Activated B cell treated with CpG ODN at 0.5 μM for 24 hours (primary cell): ENCODE data around the gene MPZL1. TPM values are rescaled to one million over a fixed set of nuclear protein-coding genes. Genes with fewer than 3 reads are reported as not detected.

Experiments used
- ATAC-seq: fragments of 200-7000 bp; cut with Tn5 transposase; one replicate; pipeline ENCODE4 v1.10.0; 2021; ENCODE audit warnings: low read depth, mild to moderate bottlenecking, moderate library complexity
- CTCF ChIA-PET: fragments of 350-600 bp; sonication (Branson Sonifier 250); formaldehyde crosslinking; loops from one replicate; lab custom pipeline; 2021; ENCODE audit warnings: antibody characterized with exemption; lab: Charles Lee
- POLR2A ChIA-PET: fragments of 350-600 bp; sonication (Branson Sonifier 250); formaldehyde crosslinking; loops from one replicate; lab custom pipeline; 2021; ENCODE audit warnings: antibody characterized with exemption; lab: Charles Lee
- DNase-seq: peaks from one replicate; pipeline ENCODE4 v3.0.0; 2022
- H3K27ac Mint-ChIP-seq: one replicate; pipeline ENCODE4 v1.8.0; 2020; ENCODE audit warnings: mixed read lengths
- H3K27me3 Mint-ChIP-seq: one replicate; pipeline ENCODE4 v1.8.0; 2021; ENCODE audit warnings: mixed read lengths
- H3K36me3 Mint-ChIP-seq: one replicate; pipeline ENCODE4 v1.8.0; 2021; ENCODE audit warnings: low read depth, mixed read lengths
- H3K4me1 Mint-ChIP-seq: one replicate; pipeline ENCODE4 v1.8.0; 2021; ENCODE audit warnings: mixed read lengths
- H3K4me3 Mint-ChIP-seq: one replicate; pipeline ENCODE4 v1.8.0; 2020; ENCODE audit warnings: mild to moderate bottlenecking, mixed read lengths
- H3K9me3 Mint-ChIP-seq: one replicate; pipeline ENCODE4 v1.8.0; 2020; ENCODE audit warnings: mixed read lengths
- intact Hi-C: fragments of 100-400 bp; cut with micrococcal nuclease; formaldehyde crosslinking; loops from one replicate; pipeline ENCODE4 v1.15.1; 2024
- total RNA-seq: library from RNA; stranded (reverse); gene quantifications from 2 replicates; pipeline ENCODE4 v1.2.3, GENCODE V29; 2022
- TF ChIP-seq, protein P1 (sequence below): fragments of 200-600 bp; IDR thresholded peaks from one replicate; pipeline ENCODE4 v1.8.0; 2022; ENCODE audit warnings: antibody characterized with exemption, mild to moderate bottlenecking

Gene MPZL1
- total RNA-seq, 1 donor from 2014 or later, result 27.2 TPM

DNA sequence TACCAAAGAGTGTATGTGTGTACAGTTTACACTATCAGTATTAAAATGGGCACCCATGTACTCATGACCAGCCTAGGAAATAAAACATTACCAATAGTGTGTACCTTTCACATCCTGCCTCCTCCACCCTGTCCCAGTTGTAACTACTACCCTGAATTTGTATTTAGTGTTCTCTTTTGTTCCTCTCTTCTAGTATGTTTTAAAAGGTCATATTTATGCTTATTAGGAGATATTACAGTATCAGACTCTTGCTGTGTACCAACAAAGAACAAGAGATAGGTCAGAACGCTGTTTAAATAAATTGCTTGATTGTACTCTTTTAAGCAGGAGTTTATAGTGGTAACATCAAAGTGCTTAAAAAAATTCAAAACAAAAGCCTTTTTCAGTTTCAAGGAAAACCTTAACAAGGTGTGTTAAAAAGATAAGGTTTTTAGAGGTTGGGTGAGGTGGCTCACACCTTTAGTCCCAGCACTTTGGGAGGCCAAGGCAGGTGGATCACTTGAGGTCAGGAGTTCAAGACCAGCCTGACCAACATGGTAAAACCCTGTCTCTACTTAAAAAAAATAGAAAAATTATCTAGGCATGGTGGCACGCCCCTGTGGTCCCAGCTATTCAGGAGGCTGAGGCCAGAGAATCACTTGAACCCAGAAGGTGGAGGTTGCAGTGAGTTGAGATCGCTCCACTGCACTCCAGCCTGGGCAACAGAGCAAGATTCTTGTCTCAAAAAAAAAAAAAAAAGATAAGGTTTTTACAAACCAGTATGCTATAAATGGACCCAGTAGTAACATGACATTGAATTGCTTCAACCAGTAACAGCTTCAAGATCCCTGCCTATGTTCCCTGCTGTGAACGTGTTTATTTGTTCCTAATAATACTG is 35.9 kb downstream of the MPZL1 start:
- H3K36me3 Mint-ChIP-seq, result no peaks in the 10 kb centered on the region
- H3K27me3 Mint-ChIP-seq, result no peaks in the 10 kb centered on the region
- peaks cover 60% of the 10 kb centered on the region for H3K4me1 Mint-ChIP-seq
- TF ChIP-seq, protein P1, sequence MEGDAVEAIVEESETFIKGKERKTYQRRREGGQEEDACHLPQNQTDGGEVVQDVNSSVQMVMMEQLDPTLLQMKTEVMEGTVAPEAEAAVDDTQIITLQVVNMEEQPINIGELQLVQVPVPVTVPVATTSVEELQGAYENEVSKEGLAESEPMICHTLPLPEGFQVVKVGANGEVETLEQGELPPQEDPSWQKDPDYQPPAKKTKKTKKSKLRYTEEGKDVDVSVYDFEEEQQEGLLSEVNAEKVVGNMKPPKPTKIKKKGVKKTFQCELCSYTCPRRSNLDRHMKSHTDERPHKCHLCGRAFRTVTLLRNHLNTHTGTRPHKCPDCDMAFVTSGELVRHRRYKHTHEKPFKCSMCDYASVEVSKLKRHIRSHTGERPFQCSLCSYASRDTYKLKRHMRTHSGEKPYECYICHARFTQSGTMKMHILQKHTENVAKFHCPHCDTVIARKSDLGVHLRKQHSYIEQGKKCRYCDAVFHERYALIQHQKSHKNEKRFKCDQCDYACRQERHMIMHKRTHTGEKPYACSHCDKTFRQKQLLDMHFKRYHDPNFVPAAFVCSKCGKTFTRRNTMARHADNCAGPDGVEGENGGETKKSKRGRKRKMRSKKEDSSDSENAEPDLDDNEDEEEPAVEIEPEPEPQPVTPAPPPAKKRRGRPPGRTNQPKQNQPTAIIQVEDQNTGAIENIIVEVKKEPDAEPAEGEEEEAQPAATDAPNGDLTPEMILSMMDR, result no peak
- CTCF ChIA-PET, result no interaction called here
- DNase-seq (no peak), ATAC-seq (no peak)
- H3K9me3 Mint-ChIP-seq, result no peaks in the 10 kb centered on the region
- POLR2A ChIA-PET, result no interaction called here
- H3K4me3 Mint-ChIP-seq, result no peak overlapping the region
- H3K27ac Mint-ChIP-seq, result no peak overlapping the region
- intact Hi-C loops, result loop anchor here (2.0 kb wide), 1 partner anchor 15 kb away; no protein-coding TSS in a partner anchor

- Mint-ChIP-seq H3K27ac (no peak overlapping the region), H3K4me3 (no peak overlapping the region)
Measured at GRCh38 chr1:167761400-167761799, 39.6 kb downstream of the MPZL1 start.

GRCh38 chr1:167762061-167762746 is 40.4 kb downstream of the MPZL1 start:
- intact Hi-C loops, result no loop called here
- no peaks in the 10 kb centered on the region for H3K9me3 Mint-ChIP-seq
- no peaks in the 10 kb centered on the region for H3K27me3 Mint-ChIP-seq
- ATAC-seq, result no peak
- TF ChIP-seq, protein P1, result no peak
- no peak overlapping the region for H3K27ac Mint-ChIP-seq
- POLR2A ChIA-PET, result interaction anchor here (2.0 kb wide), 1 partner anchor 9 kb away, joined by 8 read pairs; no protein-coding TSS in a partner anchor
- H3K4me1 Mint-ChIP-seq, result peaks cover 23% of the 10 kb centered on the region
- peaks cover 12% of the 10 kb centered on the region for H3K36me3 Mint-ChIP-seq
- DNase-seq, result no peak
- CTCF ChIA-PET, result no interaction called here
- no peak overlapping the region for H3K4me3 Mint-ChIP-seq

More at GRCh38 chr1:167761400-167761799, 39.6 kb downstream of the MPZL1 start:
- no peaks in the 10 kb centered on the region for H3K27me3 Mint-ChIP-seq
- peaks cover 5% of the 10 kb centered on the region for H3K36me3 Mint-ChIP-seq
- CTCF ChIA-PET, result no interaction called here
- DNase-seq (no peak), ATAC-seq (no peak)
- intact Hi-C loops, result no loop called here
- POLR2A ChIA-PET, result interaction anchor here (2.0 kb wide), 1 partner anchor 8 kb away, joined by 8 read pairs; no protein-coding TSS in a partner anchor
- peaks cover 31% of the 10 kb centered on the region for H3K4me1 Mint-ChIP-seq
- TF ChIP-seq, protein P1, result no peak
- no peaks in the 10 kb centered on the region for H3K9me3 Mint-ChIP-seq

GRCh38 chr1:167763525-167764220 is 41.9 kb downstream of the MPZL1 start:
- TF ChIP-seq, protein P1, result no peak
- no peak overlapping the region for H3K4me3 Mint-ChIP-seq
- POLR2A ChIA-PET, result no interaction called here
- DNase-seq (no peak), ATAC-seq (no peak)
- no peaks in the 10 kb centered on the region for H3K9me3 Mint-ChIP-seq
- intact Hi-C loops, result no loop called here
- peaks cover 13% of the 10 kb centered on the region for H3K4me1 Mint-ChIP-seq
- no peaks in the 10 kb centered on the region for H3K27me3 Mint-ChIP-seq
- H3K27ac Mint-ChIP-seq, result no peak overlapping the region
- CTCF ChIA-PET, result no interaction called here
- H3K36me3 Mint-ChIP-seq, result peaks cover 25% of the 10 kb centered on the region
